A673 (cell line): ENCODE data around the gene COL19A1. TPM values are rescaled to one million over a fixed set of nuclear protein-coding genes. Genes with fewer than 3 reads are reported as not detected.

Source experiments
- BruUV-seq: library from RNA; stranded (reverse); fragments of 400-500 nt; replicated peaks from 2 replicates; lab custom pipeline; 2021; lab: Mats Ljungman, UMichigan
- CTCF ChIA-PET: fragments of 300-600 bp; sonication (Branson Sonifier 250); formaldehyde crosslinking; loops from one replicate; lab custom pipeline; 2022; ENCODE audit warnings: antibody characterized with exemption; lab: Charles Lee
- POLR2A ChIA-PET: fragments of 300-600 bp; sonication (Branson Sonifier 250); formaldehyde crosslinking; loops from one replicate; lab custom pipeline; 2022; ENCODE audit warnings: antibody characterized with exemption; ENCODE audit not compliant: low non-redundant PET; lab: Charles Lee
- DNase-seq: peaks from one replicate; pipeline ENCODE4 v3.0.0-alpha.2; 2015; ENCODE audit warnings: low spot score
- H3K27ac ChIP-seq: fragments of 200-600 bp; sonication (generic); 2 replicates; pipeline ENCODE4 v1.5.1; 2016; ENCODE audit warnings: mixed run types, low read depth, mild to moderate bottlenecking, mixed read lengths, antibody characterized with exemption, low read length; ENCODE audit not compliant: poor library complexity, severe bottlenecking
- H3K27me3 ChIP-seq: fragments of 200-600 bp; sonication (generic); replicated peaks from 2 replicates; pipeline ENCODE4 v1.6.1; 2017; ENCODE audit warnings: mixed run types, low read depth, mild to moderate bottlenecking, mixed read lengths, antibody characterized with exemption, low read length; ENCODE audit not compliant: insufficient read depth, poor library complexity
- H3K36me3 ChIP-seq: fragments of 200-600 bp; sonication (generic); 2 replicates; pipeline ENCODE4 v1.6.1; 2016; ENCODE audit warnings: mixed run types, mild to moderate bottlenecking, mixed read lengths, antibody characterized with exemption, low read length; ENCODE audit not compliant: insufficient read depth, poor library complexity, severe bottlenecking
- H3K4me1 ChIP-seq: fragments of 200-600 bp; sonication (generic); 2 replicates; pipeline ENCODE4 v1.6.1; 2017; ENCODE audit warnings: mixed run types, mild to moderate bottlenecking, mixed read lengths, antibody characterized with exemption, low read length; ENCODE audit not compliant: insufficient read depth, poor library complexity, severe bottlenecking
- H3K4me3 ChIP-seq: fragments of 200-600 bp; sonication (generic); 2 replicates; pipeline ENCODE4 v1.5.1; 2016; ENCODE audit warnings: low read depth, mixed run types, mild to moderate bottlenecking, mixed read lengths, low read length; ENCODE audit not compliant: poor library complexity, severe bottlenecking
- H3K9me3 ChIP-seq: fragments of 200-600 bp; sonication (generic); 2 replicates; pipeline ENCODE4 v1.6.1; 2016; ENCODE audit warnings: mixed run types, low read depth, mild to moderate bottlenecking, mixed read lengths, antibody characterized with exemption, low read length; ENCODE audit not compliant: poor library complexity, severe bottlenecking
- CTCF ChIP-seq: fragments of 300-800, 200-600 bp; sonication (generic); conservative IDR thresholded peaks from 2 replicates; pipeline ENCODE4 v1.5.1; 2017; ENCODE audit warnings: low read depth, mild to moderate bottlenecking, antibody characterized with exemption, low read length, moderate library complexity, mixed read lengths
- EZH2 ChIP-seq: fragments of 200-600 bp; sonication (generic); IDR thresholded peaks from 2 replicates; pipeline ENCODE4 v1.6.1; 2017; ENCODE audit warnings: borderline replicate concordance, low read depth, mild to moderate bottlenecking, mixed read lengths, antibody characterized with exemption, low read length; ENCODE audit not compliant: poor library complexity, severe bottlenecking
- intact Hi-C: fragments of 100-400 bp; cut with micrococcal nuclease; formaldehyde crosslinking; loops from one replicate; pipeline ENCODE4 v1.10.0; 2022; ENCODE audit not compliant: unreplicated experiment
- total RNA-seq: library from RNA; stranded (reverse); gene quantifications from 2 replicates; pipeline ENCODE4 v1.2.3, GENCODE V29; 2021

COL19A1 gene
- total RNA-seq, 1 experiment from 2014 or later, result 0.37 TPM

- H3K27ac ChIP-seq, result no peak overlapping the region
- no peaks in the 10 kb centered on the region for H3K27me3 ChIP-seq
- H3K4me1 ChIP-seq, result no peaks in the 10 kb centered on the region
- H3K36me3 ChIP-seq, result no peaks in the 10 kb centered on the region
- TF ChIP-seq EZH2 (no peak), CTCF (no peak)
- ChIA-PET POLR2A (no interaction called here), CTCF (no interaction called here)
- no peak for DNase-seq
- no peak overlapping the region for H3K4me3 ChIP-seq
- BruUV-seq, result no TSS peak
- intact Hi-C loops, result no loop called here
- no peaks in the 10 kb centered on the region for H3K9me3 ChIP-seq
Observed at GRCh38 chr6:69936674-69937363, 70.5 kb downstream of the COL19A1 start.

GRCh38 chr6:69937402-69938136 lies 71.2 kb downstream of the COL19A1 start:
- Histone ChIP-seq H3K4me1 (no peaks in the 10 kb centered on the region), H3K27ac (no peak overlapping the region), H3K4me3 (no peak overlapping the region), H3K9me3 (no peaks in the 10 kb centered on the region), H3K27me3 (no peaks in the 10 kb centered on the region), H3K36me3 (no peaks in the 10 kb centered on the region)
- POLR2A ChIA-PET, result no interaction called here
- DNase-seq, result no peak
- CTCF ChIA-PET, result no interaction called here
- TF ChIP-seq EZH2 (no peak), CTCF (no peak)
- no TSS peak for BruUV-seq
- intact Hi-C loops, result no loop called here

GRCh38 chr6:69942485-69942884 lies 76.1 kb downstream of the COL19A1 start:
- H3K36me3 ChIP-seq, result no peaks in the 10 kb centered on the region
- H3K4me3 ChIP-seq, result no peak overlapping the region
- H3K4me1 ChIP-seq, result no peaks in the 10 kb centered on the region
- no peaks in the 10 kb centered on the region for H3K27me3 ChIP-seq
- no TSS peak for BruUV-seq
- no peak for DNase-seq
- ChIA-PET POLR2A (interaction anchor here (0.6 kb wide), 1 partner anchor 46 kb away, joined by 3 read pairs; no protein-coding TSS in a partner anchor), CTCF (no interaction called here)
- TF ChIP-seq EZH2, result no peak
- TF ChIP-seq CTCF, result no peak
- no peaks in the 10 kb centered on the region for H3K9me3 ChIP-seq
- no peak overlapping the region for H3K27ac ChIP-seq
- intact Hi-C loops, result no loop called here
